Neural cell (in vitro differentiated cells): ENCODE results near the gene SLC6A20.

ENCODE experiments used
- MXI1 ChIP-seq: fragments of 450-650 bp; conservative IDR thresholded peaks from 2 replicates; pipeline ENCODE4 v1.6.1; 2014; ENCODE audit warnings: antibody characterized with exemption, mild to moderate bottlenecking; ENCODE audit not compliant: poor library complexity, severe bottlenecking
- TF ChIP-seq, protein P1 (sequence below): fragments of 450-650 bp; IDR thresholded peaks from 2 replicates; pipeline ENCODE4 v1.5.1; 2014; ENCODE audit warnings: antibody characterized with exemption, mild to moderate bottlenecking, moderate library complexity; ENCODE audit not compliant: poor library complexity, severe bottlenecking

GRCh38 chr3:45776611-45777010 lies 19.7 kb downstream of the SLC6A20 start:
- TF ChIP-seq, protein P1, sequence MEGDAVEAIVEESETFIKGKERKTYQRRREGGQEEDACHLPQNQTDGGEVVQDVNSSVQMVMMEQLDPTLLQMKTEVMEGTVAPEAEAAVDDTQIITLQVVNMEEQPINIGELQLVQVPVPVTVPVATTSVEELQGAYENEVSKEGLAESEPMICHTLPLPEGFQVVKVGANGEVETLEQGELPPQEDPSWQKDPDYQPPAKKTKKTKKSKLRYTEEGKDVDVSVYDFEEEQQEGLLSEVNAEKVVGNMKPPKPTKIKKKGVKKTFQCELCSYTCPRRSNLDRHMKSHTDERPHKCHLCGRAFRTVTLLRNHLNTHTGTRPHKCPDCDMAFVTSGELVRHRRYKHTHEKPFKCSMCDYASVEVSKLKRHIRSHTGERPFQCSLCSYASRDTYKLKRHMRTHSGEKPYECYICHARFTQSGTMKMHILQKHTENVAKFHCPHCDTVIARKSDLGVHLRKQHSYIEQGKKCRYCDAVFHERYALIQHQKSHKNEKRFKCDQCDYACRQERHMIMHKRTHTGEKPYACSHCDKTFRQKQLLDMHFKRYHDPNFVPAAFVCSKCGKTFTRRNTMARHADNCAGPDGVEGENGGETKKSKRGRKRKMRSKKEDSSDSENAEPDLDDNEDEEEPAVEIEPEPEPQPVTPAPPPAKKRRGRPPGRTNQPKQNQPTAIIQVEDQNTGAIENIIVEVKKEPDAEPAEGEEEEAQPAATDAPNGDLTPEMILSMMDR = no peak
- TF ChIP-seq MXI1 = no peak
